A673 (cell line): Measurements from ENCODE around the gene UST.

Source experiments
- EZH2 ChIP-seq: fragments of 200-600 bp; sonication (generic); IDR thresholded peaks from 2 replicates; pipeline ENCODE4 v1.6.1; 2017; ENCODE audit warnings: borderline replicate concordance, low read depth, mild to moderate bottlenecking, mixed read lengths, antibody characterized with exemption, low read length; ENCODE audit not compliant: poor library complexity, severe bottlenecking
- TF ChIP-seq, protein P1 (sequence below): fragments of 300-800, 200-600 bp; sonication (generic); conservative IDR thresholded peaks from 2 replicates; pipeline ENCODE4 v1.5.1; 2017; ENCODE audit warnings: low read depth, mild to moderate bottlenecking, antibody characterized with exemption, low read length, moderate library complexity, mixed read lengths

DNA sequence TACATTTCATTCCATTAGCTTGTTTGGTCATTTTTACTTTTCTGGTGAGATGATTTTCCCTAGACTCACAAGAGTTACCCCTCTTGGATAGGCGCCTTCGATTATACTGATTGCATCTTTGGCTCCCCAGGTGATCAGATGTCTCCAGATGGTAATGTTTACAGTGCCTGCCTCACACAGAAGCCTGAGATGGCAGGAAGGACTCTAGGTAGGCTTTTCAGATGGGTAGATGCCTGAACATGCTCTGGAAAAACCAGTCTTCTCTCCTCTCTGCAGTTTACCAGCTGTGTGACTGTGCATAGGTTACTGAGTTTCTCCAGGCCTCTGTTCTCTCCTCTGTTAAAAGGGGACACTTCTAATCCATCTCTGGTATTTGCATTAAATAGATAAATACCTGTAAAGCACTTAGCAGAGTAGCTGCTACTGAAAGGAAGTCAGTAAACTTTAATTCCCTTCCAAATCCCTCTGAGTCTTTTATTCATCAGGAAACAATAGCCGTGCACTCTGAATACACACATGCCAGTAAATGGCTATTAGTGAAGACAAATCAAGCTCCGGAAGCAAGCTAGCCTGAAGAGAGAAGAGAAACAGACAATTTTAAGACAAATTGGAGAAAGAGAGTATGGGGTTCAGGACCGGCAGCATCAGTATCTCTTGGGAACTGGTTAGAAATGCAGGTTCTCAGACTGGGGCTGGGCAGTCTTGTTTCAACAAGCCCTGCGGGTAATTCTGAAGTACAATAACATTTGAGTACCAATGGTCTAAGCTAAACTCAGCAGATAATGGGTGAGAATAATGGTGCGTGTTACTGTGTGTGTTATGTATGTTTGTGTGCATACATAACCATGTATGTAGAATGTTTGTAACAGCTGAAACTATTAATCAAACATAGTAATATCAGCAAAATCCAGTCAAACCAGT lies 139.4 kb downstream of the UST start:
- TF ChIP-seq, protein P1, sequence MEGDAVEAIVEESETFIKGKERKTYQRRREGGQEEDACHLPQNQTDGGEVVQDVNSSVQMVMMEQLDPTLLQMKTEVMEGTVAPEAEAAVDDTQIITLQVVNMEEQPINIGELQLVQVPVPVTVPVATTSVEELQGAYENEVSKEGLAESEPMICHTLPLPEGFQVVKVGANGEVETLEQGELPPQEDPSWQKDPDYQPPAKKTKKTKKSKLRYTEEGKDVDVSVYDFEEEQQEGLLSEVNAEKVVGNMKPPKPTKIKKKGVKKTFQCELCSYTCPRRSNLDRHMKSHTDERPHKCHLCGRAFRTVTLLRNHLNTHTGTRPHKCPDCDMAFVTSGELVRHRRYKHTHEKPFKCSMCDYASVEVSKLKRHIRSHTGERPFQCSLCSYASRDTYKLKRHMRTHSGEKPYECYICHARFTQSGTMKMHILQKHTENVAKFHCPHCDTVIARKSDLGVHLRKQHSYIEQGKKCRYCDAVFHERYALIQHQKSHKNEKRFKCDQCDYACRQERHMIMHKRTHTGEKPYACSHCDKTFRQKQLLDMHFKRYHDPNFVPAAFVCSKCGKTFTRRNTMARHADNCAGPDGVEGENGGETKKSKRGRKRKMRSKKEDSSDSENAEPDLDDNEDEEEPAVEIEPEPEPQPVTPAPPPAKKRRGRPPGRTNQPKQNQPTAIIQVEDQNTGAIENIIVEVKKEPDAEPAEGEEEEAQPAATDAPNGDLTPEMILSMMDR: no peak
- TF ChIP-seq EZH2: no peak
